GM12873 (cell line): ENCODE results near the gene GPC3.

Experiments used
- TF ChIP-seq, protein P1 (sequence below): IDR thresholded peaks from 2 replicates; pipeline ENCODE4 v1.5.1; 2012; ENCODE audit warnings: low read depth, mild to moderate bottlenecking, moderate library complexity, low read length, control low read depth; ENCODE audit not compliant: insufficient read depth; ENCODE audit errors: missing control alignments

GPC3 gene

DNA sequence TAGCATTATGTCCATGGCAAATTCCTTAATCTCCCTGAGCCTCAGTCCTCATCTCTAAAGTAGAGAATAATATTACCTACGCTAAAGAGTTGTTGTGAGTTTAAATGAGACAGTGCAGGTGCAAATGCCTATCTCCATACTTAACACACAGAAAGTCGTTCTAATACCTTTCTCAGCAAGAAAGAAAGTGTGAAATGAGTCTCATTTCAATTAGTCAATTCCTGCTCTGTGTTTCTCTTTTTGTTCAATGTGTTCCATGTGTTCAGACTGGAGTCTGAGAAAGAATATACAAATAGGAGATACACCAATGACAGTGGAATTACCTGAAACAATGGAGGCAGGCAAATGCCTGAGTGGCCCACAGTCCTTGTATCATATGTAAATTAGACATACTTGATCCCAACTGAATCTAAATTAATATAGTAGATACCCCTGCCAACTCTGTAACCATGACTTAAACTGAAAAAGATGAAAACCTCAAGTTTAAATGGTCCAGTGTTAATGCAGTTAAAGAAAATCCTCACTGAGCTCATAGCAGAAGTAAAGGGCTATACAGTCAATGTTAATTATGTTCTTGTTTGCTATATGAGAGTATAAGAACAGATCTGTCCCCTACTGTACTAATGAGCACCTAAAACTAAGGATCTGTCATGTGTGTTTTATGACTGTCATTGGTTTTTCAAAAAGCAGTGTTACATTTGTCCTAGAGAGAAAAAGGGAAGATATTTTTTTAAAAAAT, 68.2 kb downstream of the GPC3 start:
- TF ChIP-seq, protein P1, sequence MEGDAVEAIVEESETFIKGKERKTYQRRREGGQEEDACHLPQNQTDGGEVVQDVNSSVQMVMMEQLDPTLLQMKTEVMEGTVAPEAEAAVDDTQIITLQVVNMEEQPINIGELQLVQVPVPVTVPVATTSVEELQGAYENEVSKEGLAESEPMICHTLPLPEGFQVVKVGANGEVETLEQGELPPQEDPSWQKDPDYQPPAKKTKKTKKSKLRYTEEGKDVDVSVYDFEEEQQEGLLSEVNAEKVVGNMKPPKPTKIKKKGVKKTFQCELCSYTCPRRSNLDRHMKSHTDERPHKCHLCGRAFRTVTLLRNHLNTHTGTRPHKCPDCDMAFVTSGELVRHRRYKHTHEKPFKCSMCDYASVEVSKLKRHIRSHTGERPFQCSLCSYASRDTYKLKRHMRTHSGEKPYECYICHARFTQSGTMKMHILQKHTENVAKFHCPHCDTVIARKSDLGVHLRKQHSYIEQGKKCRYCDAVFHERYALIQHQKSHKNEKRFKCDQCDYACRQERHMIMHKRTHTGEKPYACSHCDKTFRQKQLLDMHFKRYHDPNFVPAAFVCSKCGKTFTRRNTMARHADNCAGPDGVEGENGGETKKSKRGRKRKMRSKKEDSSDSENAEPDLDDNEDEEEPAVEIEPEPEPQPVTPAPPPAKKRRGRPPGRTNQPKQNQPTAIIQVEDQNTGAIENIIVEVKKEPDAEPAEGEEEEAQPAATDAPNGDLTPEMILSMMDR, result no peak

DNA sequence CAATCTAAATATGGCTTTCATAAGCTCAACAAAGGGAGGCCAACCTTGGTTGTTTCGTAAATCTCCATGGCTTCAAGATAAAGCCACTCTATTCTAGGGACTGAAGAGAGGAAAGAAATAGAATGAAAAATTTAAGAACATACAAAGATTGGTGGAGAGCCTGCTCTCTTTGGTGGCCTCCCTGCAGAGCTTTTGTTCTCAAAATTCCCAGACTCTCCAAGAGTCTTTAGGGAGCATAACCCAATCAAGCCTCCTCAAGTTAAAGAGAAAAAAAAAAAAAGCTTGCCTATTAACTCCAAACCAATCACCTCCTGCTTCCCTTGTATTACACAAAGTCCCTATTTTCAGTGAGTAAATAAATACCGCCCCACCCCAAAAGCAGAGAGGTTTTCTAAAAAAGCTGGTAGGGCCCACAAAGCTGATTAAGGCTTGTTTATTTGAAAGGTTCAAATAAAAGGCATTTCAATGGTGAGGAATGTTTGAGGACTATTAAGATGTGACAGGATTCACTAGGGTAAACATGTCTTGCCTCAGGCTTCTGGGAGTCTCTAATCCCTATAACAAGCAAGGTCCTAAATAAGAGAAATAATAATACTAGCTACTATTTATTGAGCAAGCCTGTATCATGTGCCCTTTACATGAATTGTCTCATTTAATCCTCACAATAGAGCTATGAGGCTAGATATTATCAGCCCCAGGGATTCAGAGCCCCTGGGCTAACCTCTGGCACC, 71.6 kb downstream of the GPC3 start:
- TF ChIP-seq, protein P1, result no peak

DNA sequence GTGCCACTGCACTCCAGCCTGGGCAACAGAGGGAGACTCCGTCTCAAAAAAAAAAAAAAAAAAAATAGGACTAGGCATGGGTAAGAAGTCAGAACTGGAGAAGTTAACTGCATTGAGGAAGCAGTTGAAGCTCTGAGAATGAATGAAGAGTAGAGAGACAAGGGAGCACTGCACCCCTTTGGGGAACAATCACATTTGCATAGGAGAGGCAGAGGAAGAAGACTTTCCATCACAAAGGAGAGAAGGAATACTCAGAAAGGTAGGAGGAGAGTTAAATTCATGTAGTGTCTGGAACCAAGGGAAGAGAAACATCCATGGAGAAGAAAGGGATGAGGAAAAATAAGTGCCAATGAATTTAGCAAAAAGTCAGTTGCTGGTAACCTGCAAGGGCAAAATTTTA, 72.4 kb downstream of the GPC3 start:
- TF ChIP-seq, protein P1, result no peak

DNA sequence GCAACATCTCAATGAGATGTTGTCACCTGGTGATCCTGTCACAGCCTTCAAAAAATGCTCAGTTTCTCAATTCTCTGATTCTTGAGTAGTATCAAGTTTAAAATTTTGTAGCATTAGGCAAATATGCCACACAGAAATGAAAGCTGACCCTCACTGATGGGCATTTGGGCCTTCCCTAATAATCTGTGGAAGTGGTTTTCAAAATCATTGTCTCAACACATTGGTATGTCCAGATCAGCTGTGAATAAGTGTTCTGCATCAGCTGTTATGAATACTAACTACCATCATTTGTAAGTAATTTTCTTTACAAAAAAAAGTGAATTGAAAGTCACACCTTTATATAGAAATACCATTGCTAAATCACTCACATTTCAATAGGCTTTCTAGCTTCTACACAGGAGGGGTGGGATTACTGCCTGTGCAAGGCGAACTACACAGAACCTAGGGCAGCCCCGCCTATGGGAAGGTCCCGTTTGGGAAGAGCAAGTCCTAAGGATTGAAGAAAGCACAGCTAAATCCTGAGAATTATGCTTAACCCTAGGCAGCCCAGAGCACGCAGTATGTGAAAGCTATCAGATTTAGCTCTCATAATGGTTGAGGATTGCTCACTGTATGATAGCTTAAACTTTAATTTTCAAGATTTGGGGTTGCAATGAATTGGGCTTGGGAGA, 73.4 kb downstream of the GPC3 start:
- TF ChIP-seq, protein P1, result no peak

DNA sequence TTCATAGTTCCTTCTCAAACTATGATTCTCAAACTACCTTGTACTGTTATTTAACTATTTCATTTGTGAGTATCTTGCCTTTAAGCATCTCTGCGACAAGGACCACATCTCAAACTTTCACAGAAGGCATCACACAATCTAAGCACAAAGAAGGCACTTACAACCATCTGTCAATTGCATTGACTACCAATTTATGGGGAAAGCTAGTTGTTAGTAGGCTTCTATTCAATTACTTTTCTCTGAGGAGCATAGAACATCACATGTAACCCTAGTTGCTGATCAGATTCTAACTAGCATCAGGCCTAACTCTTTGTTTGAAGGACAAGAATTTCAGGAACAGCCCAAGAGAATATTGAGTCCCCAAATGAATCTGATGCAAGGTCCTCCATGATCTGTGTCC, 74.9 kb downstream of the GPC3 start:
- TF ChIP-seq, protein P1, result no peak

DNA sequence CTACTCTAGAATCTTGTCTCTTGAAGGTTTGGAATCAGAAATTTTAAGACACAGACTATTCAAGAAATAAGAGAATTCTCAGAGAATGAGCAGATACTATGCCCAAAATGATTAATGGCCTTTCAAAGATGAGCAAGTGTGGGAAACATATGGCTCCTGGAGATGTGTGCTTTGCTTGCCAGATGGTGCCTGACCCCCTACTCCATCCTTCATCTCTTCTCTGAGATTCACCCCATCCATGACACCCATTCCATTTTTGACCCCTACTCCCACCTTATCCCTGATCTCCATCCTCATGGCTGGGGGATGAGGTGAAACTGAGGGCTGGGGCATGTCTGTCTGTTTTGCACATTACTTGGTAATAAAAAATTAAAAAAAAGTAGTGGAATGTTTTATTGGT, 75.5 kb downstream of the GPC3 start:
- TF ChIP-seq, protein P1, result no peak
